Posterior vena cava (tissue), 2 donors: ENCODE data around the gene HNRNPUL2. TPM values are rescaled to one million over a fixed set of nuclear protein-coding genes. Genes with fewer than 3 reads are reported as not detected.

ENCODE experiments used
- DNase-seq: peaks from one replicate; pipeline ENCODE4 v3.0.0-alpha.2; 2020; ENCODE audit warnings: low spot score
- intact Hi-C, 2 donors: fragments of 100-400 bp; cut with DNase I; formaldehyde crosslinking; loops; one replicate each; pipeline versions ENCODE4 v1.14.1 to v1.14.2; 2022 to 2023
- total RNA-seq, 2 donors: library from RNA; stranded (reverse); fragmentation: NEBNext Ultra II Directional; extraction: Animal tissue kit (Norgen Biotek cat#: 25700); gene quantifications; one replicate each; pipeline ENCODE4 v1.2.1, GENCODE V29; 2021
- donor health status: DM: yes; HTN: yes; CAD: no.
- donor health status: DM: yes; HTN: yes; CAD: no.

HNRNPUL2 gene
- total RNA-seq, 2 donors from 2014 or later = 45.5 to 45.9 TPM

DNA sequence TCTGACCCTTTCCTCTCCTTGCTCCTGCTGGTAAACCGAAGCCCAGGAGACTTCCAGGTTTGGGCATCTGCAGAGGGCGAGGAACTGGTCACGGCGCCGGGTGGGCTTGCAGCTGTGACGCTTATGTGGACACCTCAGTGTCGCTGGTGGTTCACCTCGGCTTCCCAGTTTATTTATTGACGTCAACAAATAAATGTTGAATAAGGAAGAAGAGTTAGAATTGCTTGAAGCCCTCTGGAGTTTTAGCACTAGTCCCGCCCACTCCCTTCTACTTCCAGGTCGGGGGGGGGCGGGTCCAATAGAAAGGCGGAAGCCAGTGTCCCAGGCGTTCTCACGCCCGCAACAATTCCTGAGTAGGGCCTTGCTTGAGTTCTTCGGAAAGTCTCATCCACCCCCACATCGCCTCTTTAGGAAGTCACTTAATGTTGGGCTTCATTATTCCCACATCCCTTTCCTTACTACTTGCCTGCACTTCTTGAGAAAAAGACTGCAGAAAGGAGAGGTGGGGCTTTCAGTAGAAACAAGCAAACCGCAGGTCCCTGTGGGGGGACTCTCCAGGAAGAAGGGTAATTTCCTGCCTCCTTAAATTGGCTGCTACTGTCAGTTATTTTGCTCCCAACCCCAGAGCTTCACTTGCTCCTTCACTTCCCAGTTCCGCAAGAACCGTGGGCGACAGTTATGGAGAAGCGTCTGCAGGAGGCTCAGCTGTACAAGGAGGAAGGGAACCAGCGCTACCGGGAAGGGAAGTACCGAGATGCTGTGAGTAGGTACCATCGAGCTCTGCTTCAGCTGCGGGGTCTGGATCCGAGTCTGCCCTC lies 1.1 kb upstream of the HNRNPUL2 start, which contains the start of gene TTC9C:
Gene TTC9C (plus strand): TSS at position 316 of the 818 bp plus-strand sequence. CDS start 363 bp downstream, at position 679.
- intact Hi-C loops = no loop called here
- peak; percentile 93 for DNase-seq

DNA sequence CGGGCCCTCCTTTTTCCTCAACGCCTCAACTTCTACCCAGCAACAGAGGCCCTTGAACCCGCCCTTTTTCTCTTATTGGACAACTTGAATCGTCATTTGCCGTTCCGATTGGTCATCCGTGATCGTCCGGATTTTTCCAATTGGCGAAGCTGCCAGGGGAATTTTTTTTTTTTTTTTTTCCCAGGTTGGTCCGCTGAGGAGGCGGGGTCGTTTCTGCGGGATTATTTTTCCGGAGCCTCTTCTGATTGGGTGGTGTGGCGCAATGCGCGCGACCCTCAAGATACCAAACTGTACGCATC lies 564 bp upstream of the HNRNPUL2 start:
- intact Hi-C loops = no loop called here
- peak; percentile 92 for DNase-seq

GRCh38 chr11:62726915-62727164 lies 417 bp downstream of the HNRNPUL2 start:
- intact Hi-C loops = no loop called here
- DNase-seq = no peak

GRCh38 chr11:62726156-62726914 lies 922 bp downstream of the HNRNPUL2 start:
- intact Hi-C loops = no loop called here
- DNase-seq = no peak

- no peak for DNase-seq
- intact Hi-C loops = no loop called here
Measured at GRCh38 chr11:62725646-62726045, 1.6 kb downstream of the HNRNPUL2 start.

DNA sequence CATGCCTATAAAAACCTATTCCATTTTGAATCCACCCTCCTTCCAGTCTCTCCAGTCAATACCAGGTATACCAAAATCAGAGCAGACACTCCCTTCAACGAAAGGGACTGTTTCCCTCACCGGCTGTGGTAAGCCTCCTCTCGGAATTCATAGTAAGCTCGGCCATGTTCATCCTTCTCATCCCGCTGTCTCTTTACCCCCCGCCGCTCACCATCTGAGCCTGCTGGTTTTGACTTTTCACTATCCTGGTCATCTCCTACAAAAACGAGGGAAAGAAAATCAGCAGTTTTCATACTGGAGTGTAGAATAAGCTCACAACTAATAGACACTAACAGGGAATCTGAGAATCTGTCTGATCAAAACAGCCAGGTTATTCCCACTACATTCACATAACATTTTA lies 3.1 kb downstream of the HNRNPUL2 start:
- DNase-seq = no peak
- intact Hi-C loops = no loop called here

DNA sequence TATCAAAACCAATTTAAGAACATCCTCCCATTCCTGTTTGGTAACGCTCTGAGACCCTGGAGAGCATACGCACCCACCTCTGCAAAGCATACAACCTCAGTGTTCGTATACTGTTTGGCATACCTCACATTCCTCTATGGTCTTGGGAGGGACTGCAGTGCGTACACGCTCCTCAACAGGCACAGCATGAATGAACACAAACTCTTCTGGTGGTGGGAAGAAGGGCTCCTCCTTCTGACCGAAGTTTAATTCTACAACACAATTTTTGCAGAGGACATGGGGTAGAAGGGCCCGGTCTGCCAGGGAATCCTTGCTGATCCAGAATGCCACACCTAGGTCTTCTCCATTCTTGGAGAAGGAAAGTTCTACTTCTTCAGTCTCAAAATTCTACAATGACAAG lies 5.3 kb downstream of the HNRNPUL2 start:
- DNase-seq = no peak
- intact Hi-C loops = no loop called here

GRCh38 chr11:62719302-62719978 lies 7.8 kb downstream of the HNRNPUL2 start:
- intact Hi-C loops = no loop called here
- DNase-seq = no peak

DNA sequence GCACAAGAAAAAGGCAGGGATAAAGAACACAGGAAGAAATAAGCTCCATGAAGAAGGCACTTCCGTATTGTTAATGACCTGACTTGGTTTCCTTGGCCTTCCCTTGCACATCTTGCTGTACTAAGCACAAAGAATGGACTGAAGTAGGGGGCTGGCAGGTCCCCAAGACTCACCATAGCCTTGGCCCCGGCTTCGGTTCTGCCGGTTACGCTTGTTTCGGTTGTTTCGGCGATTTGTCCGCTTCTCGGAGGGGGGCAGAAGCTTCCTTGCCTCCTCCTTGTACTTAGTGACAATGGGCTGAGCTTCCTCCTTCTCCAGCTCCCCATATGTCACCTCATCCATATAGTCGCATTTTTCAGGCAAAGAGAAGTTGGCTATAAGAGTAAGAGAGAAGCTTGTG lies 10.4 kb downstream of the HNRNPUL2 start:
- intact Hi-C loops = no loop called here
- no peak for DNase-seq

DNA sequence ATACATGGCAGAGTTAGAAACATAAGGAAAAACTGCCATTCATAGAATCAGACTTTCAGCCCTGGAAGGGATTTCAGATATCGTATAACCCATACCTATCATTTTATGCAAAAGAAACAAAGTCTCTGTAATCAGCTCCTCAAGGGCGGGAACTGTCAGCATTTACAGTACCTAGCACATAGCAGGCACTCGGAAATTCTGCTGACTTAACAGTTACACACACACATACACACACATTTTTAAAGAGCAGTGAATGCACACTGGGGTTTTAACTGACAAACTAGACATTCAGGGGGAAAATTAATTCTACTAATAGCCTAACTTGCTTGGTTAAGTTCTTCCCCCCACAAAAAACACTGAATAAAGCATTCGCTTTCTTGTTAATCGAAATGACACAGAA lies 11.1 kb downstream of the HNRNPUL2 start:
- no peak for DNase-seq
- intact Hi-C loops = no loop called here

DNA sequence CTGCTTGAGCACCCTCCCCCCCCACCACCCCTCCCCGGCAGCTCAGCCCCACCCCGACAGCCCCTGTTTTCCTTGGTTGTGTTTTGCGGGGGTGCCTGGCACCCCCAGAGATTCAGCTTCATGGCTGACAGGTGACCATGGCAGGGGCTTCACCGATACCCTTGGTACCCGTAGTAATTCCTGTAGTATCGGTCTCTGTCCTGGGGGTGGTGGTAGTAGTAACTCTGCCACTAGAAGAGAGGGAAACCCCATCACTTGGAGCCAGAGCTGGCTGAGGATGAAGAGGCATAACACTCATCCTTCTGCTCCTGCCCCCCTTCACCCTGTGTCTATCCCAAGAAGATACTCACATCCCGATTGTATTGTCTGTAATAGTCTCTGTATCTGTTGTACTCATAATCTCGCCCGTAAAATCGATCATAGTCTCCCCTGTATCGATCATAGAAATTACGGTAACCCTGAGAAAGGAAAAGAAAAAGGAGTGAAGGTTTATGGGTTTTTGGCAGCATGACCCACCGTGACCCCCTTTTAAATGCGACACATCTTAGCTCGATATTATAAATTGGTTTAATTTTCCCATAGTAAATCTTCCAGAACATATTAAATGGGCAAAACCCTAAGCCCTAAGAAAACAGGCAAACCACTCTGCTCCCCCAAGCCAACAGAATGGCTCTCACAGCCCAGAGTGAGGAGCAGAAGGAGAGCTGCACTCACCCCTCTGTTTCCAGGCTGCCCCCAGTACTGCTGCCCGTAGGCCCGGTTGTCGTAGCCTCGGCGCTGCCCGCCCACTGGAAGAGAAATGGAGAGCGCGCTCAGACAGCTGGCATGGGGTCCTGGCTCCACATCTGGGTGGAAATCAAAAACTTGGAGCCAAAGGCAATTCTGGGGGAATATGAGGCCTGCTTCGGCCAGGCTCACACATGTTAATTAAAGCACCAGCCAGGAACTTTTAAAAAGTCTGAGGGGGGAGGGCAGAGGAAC lies 11.8 kb downstream of the HNRNPUL2 start:
- DNase-seq = no peak
- intact Hi-C loops = loop anchor here in 1 of 2 donors (1.0 kb wide), 1 partner anchor 47 kb away; no protein-coding TSS in a partner anchor

GRCh38 chr11:62713343-62713742 lies 13.9 kb downstream of the HNRNPUL2 start:
- intact Hi-C loops = no loop called here

GRCh38 chr11:62712861-62713260 lies 14.4 kb downstream of the HNRNPUL2 start:
- no peak for DNase-seq
- intact Hi-C loops = no loop called here

More at GRCh38 chr11:62713343-62713742, 13.9 kb downstream of the HNRNPUL2 start:
- no peak for DNase-seq

DNA sequence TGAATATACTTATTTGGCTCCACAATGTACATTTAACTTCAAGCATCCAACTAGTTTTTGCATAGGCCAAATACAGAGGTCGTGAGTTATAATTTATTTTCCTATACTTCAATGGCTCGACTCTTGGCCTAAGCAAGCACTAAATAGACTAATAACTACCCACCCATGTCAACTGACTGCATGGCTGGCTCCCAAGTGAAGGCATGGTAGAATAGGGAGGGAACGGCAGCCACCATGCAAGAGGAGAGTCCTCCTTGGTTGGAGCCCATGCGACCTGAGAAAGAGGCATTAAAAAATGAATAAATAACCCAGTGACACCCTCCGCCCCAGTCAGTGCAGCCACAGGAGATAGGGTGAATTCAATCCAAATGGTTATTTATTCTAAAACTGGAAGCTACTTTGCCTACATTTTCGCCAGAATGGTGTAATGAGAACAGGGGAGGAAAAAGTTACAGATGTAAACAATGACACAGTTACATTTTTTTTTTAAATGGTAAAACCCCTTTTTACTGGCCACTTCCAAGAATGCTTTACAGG lies 14.9 kb downstream of the HNRNPUL2 start:
- no peak for DNase-seq
- intact Hi-C loops = no loop called here

DNA sequence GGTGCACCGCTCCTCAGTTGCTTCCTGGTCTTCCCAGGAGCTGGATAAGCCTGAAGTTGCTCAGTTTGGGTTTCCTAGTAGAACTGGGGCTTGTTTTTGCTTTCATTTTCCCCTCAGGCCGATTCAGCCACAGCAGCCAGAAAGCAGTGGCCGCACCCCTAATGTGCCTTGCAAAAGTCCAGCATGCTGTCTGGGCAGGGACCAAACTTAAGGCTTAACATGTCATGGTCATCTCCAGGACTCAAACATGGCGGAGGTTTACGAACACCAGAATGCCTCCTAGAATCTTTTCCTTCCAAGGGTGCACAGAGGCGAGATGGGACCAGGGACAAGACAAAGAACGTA lies 17.3 kb downstream of the HNRNPUL2 start:
- DNase-seq = no peak
- intact Hi-C loops = no loop called here

- peak; percentile 99 for DNase-seq
- intact Hi-C loops = no loop called here
Measured at GRCh38 chr11:62709247-62710000, 17.8 kb downstream of the HNRNPUL2 start.

DNA sequence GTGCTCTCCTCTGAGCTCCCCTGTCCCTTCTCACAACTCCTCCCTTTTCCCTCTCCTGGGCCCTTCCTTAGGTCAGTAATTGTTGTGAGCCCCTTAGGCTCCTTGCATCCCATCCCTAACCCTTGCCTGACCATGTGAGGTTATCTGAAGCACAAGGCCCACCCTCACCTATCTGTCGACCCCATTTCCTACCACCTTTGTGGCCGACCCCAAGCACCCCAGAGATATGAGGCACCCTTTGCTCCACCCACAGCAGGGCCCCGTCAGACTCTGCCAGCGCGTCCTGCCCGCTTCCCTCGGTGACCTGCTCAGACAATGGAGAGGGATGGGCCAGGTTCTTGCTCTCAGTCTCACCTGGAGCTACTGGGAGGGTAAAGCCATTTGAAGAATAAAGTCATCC lies 18.5 kb downstream of the HNRNPUL2 start:
- intact Hi-C loops = no loop called here
- no peak for DNase-seq

- intact Hi-C loops = no loop called here
- DNase-seq = no peak
Measured at GRCh38 chr11:62708392-62708791, 18.9 kb downstream of the HNRNPUL2 start.
